GM18519 (cell line): Measurements from ENCODE around the gene SETBP1.

Source experiments
- ATAC-seq: cut with Tn5 transposase; IDR thresholded peaks from one replicate; pipeline ENCODE4 v1.9.1; 2021; ENCODE audit warnings: mild to moderate bottlenecking, moderate library complexity; ENCODE audit not compliant: unreplicated experiment, low FRiP score

SETBP1 gene

DNA sequence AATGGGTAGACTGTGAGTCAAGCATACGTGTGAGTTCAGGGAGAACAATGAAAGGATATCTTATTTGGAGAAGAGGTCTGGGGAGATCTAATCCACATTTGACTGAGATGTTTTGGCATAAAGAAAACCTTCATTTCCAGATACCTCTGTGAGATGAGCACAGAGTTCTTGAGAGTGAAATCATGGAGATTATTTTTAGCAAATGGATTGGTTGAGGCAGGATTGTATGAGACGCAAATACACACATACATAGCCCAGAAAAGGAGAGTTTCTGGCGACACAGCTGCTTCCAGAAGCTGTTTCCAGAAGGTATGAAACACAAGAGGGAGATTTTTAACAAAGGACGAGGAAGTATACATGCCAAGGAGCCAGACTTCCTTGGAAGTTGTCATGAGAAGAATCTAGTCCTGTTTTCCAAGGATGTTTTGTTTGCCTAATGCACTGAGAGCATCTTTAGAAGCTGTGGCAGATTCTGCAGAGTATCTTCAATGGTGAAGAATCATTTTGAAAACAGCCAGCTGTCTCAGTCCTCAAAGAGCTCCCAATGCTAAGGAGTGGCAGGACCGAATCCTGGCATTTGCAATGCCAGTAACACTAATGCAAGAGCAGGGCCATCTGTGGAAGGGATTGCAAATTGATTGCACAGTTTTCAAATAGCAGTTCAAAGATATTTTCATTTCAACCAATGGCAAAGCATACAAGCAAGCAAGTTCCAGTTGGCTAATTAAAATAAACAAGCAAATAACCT lies 177.2 kb downstream of the SETBP1 start:
- ATAC-seq: no peak

DNA sequence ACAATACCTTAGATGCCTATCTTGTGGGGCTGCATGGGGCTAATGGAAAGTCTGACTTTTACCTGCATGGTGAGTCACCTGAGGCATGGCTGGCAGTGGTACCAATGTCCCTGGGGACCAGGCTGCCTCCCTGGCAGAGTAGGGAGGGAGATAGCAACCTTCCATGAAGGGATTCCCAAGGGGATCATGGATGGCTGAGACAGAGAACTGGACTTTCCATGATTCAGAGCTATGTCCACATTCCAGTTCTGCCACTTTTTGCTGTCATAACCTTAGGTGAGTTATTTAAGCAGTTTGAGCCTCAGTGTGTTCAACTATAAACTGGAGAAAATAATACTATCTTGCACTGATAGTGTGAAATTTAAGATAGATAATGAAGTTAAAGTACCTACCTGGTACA lies 178.6 kb downstream of the SETBP1 start:
- no peak for ATAC-seq

DNA sequence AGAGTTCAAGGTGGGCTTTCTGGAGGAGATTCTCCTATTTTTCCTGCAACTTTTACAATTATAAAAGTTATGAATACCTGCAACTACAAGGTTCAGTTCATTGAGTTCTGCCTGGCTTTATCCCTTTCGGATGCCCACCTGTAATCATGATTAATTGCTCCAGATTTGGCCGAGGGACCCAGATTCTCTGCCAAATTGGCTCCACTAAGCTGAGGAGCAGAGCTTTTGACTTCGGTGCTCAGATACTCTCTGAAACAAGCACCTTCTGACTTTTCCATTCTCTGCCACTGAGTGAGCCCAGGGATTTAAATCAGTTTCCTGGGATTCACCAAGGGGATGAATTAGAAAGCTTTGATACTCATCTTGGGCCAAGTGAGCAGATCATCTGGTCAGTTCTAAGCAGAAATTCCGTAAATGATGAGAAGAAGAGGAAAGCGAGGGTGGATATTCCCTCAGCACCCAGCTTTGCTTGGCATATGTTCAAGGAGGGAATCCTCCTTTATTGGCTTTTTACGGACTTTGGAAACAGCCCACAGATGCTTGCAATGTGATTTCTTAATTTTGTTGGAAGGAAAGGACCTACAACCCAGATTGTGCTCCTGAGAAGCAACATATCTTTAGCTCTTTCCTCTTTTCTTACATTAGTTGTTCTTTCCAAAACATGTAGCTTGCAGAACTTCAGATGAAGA lies 179.2 kb downstream of the SETBP1 start:
- ATAC-seq: no peak

DNA sequence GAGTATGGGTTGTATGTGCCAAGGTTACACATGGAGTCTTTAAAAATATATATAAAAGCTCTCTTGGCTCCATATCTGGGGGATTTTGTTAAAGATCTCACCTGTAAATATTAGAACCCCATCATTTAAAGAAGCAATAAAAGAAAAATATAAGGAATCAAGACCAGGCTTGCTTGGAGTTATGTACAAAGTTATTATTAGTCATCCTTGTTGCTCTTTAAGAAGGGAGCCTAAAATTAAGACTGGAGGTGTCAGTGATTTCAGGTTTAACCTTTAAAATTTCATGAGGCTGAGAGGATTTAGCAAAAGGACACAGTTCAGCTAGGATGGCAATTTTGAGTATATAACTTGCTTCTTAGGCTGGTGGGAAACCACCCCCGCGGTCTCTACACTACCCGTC lies 181.4 kb downstream of the SETBP1 start:
- no peak for ATAC-seq

DNA sequence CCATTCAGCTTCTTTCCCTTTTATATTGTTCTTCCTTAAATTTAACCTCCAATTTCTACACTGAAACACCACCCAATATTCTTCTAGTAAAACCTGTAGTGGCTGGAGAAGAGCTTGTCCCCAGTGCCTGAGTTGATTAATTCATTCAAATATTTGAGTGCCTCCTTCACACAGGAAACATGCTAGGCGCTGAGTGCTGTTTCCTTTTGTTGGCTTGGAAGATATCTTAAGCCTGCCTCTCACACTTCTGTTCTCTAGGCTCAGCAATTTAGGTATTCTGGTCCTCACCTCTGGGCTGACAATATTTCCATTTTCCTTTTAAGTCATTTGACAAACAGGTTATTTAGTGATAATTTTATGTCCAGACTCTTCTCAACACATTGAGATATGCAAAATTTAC lies 185.4 kb downstream of the SETBP1 start:
- no peak for ATAC-seq

DNA sequence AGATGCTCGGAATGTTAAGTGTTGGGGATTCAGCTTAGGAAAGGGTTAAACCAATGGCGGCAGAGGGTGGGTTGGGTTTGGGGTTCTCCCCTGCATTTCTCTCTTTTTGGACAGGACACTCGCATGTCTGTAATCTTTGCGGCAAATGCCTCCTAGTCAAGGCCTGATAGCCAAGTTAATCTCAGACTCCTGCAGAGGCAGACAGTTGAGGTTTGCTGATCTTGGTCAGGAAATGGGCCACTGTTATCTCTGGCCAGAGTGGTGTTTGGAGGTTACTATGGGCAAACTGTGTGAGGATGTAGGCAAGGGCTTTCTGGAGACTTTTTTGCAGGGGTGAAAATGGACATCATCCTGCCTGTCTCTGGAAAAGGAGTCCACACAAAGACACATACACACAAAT lies 188.8 kb downstream of the SETBP1 start:
- ATAC-seq: no peak

DNA sequence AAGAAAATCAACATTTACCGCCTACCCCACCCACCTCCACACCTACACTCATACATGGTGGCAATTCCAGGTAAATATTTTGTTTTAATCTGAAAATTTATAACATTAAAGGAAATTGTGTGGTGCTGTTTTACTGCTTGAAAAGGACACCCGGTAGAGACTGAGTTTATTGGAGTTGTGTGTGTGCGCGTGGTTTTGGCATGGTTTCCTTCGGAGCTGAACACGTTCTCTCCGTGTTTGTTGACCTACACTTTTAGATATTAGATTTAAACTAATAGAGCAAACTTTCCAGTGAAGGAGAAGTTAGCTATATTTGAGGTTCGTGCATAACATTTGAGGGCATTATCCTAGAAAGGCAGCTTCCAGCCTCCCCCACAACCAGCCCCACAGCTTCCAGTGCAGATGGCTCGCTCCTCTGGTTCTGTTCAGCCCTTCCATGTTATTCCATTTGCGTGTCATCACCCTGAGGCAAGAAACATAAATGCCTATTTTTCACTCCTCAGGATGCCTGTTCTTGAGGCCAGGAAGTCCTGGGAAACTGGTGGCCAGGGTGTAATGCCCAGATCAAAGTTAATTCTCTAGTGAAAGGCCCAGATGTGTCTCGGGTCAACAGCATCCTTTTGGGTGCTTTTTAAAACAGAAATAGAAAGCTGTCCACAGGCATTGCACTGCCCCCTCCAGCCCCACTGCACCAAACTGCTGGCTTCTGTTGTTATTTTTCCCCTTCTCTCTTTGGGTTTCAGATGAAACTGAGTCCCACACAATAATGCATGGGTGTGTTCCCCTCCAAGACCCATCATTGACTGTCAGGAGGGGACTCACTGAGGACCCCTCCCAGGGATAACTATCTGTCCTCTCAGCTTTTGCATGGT lies 190.2 kb downstream of the SETBP1 start:
- ATAC-seq: no peak

DNA sequence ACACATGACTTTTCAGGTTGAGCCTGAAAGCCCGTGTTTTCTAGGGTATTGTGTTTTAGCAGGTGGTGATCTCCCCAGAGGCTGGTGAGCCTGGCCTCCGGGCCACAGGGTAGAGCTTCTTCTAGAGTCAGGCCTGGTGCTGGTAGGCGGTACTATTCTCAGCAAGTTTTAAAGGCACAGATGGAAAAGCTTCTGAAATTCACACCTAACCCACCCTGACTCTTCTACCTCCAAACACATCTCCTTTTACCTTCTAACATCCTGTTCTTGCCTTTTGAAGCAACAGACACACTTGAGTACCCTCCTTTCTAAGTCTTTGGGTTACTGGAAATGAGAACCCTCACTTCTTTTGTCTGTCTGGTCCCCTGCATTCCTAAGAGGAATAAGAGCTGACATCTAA lies 191.1 kb downstream of the SETBP1 start:
- ATAC-seq: no peak

DNA sequence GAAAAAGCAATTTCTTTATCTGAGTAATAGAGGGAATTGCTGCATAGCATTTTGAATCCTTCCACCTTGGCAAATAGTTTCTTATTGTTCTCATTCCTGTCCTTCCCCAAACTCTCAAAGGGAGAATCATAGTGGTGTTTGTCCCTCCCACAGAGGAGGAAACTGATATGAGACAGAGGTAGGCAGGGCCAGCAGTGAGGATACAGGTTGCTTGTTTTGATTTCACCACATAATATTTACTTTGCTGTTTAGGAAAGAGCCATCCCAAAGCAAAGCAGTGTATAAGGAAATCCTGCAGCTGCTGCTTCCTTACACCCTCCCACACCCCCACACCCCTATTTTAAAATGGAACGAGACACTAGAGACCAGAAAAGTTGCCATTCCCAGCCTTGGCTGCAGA lies 195.3 kb downstream of the SETBP1 start:
- no peak for ATAC-seq

DNA sequence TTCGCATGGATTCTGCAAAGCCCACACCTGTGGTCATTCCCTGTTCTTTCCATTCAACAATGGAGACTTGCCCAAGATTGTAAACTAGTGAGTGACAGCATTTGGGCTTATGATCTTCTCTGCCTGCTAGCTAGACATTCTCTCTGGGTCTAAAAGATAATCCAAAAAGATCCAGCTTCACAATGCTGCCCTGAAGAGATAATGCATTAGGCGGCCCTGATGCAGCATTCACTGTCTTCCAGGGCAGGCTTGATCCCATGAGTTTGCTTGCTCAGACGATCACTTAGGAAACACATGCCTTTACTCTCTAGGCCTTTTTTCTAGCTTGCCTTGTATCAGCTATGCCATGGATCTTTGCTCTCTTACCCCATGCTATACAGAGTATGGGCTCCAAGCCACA lies 196.1 kb downstream of the SETBP1 start:
- no peak for ATAC-seq

DNA sequence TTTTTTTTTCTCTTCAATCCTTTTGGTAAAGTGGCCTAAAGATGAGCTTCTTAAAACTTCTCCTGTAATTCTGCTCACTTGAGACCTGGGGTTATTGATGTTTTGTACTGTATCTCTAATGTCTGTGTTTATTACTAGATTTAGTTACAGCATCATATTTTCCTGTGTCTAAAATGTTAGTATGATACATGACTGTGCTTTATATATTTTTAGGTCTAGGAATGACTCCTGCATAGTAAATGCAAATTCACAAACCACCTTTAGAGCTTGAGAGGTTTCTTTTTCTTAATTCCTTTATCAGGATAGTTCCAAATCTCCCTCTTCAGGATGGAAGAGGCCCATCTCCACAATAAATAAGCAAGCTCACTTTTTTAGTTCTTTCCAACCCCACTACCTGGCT lies 197.6 kb downstream of the SETBP1 start:
- no peak for ATAC-seq

DNA sequence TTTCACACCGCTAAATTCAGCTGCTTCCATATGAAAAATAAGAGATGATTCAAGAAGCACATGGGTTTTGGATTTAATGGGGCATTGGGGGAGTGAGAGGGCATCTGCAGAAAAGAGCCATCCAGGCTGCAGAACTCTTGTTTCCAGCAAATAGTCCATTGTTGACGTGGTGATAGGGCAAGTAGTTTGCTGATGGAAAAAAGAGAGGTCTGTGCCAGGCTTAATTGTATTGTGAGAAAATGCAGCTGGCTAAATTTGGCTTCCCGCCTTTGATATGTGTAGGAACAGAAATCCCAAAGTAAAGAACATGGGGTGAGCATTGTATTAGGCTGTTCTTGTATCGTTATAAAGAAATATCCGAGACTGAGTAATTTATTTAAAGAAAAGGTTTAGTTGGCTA lies 199.5 kb downstream of the SETBP1 start:
- no peak for ATAC-seq

DNA sequence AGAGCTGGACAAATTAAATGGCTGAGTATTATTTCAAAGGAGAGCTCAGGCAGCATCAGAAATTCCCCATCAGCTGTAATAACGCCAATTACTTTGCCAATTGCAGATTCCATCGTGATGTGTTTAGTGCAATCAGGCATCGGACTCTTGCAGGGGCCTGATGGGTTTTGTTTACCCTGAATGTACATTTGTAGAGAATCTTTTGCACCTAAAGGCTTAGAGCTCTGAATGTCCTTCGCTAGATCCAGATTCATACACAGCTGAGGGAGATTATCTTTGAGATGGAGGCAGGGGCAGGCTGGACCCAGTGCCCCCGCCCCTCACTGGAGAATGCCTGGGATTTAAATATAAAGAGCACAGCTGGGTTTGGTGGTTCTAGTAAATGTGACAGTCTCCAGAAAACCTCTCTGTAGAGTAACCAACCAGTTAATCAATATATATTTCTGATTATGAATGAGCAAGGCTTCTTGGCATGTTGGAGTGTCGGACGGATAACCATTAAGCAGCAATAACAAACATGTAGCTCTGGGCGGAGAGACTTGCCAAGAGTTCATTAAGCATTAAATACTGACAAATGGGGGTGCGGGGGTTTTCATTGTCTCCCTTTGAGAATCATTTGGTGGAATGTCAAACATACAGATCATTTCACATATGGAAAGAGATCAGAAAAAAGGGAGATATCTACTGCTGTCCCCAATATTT lies 200.9 kb downstream of the SETBP1 start:
- ATAC-seq: no peak

DNA sequence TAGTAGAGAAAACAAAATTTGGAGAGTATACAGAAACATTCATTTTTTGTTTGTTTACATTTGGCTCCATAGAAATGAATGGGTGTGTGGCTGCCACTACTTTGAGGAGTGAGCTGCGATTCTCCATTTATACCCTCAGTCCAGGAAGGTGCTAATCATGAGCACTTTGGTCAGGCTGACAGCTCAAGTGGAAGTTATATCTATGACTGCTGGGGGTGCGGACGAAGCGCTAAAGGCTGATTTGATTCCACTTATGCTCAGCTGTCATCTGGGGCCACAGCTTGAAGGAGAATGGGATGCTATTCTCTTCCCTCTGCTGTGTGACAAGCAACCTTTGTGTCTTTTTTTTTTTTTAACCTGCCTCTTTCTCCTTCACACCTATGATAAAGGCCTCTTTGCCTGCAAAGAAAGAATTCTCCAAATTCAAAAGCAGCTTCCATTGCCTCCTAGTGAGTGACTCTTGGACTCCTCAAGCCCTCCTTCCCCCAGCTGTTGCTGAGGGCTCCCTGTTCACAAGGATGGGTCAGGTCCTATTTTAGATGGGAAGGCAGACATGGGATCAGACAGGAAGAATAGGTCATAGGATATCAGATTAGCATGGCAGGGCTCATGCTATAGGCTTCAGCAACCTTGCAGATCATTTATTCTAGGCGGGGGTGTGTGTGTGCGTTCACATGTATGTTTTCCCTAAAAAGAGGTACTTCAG lies 201.6 kb downstream of the SETBP1 start:
- ATAC-seq: no peak

DNA sequence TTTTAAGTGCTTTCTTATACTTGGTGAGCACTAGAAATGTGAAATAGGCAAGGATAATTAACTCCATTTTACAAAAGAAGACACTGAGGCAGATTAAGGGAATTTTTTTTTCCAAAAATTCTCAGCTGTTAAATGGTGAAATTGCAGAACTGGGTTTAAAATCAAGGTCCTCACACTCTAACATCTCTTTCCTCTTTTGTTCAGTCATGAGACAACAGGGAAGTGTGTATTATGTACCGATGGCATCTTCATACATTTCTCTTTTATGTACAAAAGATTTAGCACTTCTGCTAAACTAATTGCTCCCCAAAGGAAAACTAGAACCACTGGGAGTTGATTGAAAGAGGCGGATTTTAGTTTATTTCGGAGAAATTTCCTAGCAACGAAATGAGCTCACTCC lies 203.0 kb downstream of the SETBP1 start:
- no peak for ATAC-seq

DNA sequence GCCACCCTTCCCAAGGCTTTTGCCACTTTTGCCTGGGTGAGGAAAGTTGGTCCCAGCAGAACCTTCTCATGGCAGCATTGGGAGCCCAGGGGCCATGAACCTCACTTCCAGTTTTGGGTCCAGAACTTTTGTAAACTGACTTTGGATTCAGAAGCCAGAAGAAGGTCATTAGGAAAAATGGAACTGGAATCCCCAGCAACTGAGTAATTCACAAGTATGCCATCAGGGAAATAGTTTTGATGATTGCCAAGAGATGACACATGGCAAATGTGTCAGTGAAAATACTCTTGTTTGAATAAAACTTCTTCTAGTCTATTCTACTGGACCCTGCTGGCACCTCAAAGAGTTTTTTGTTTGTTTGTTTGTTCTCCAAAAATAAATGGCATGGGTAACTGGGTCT lies 203.7 kb downstream of the SETBP1 start:
- no peak for ATAC-seq

DNA sequence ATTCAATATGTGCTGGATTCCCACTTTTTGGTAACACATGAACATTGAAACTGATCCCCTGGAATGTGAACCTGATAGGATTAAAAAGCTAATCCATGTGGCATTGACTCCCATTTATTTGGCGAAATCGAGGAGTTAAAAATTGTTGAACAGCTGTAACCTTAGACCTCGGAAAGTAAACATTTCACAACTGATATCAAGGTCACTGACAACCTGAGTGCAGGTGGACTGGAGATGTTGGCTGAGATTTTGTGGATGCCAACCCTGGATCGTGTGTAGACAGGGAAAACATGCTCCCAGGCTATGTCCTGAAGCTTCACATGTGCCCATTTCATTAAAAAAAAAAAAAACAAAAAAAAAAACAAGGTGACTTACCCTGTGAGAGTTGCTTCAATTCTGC lies 204.8 kb downstream of the SETBP1 start:
- ATAC-seq: no peak

DNA sequence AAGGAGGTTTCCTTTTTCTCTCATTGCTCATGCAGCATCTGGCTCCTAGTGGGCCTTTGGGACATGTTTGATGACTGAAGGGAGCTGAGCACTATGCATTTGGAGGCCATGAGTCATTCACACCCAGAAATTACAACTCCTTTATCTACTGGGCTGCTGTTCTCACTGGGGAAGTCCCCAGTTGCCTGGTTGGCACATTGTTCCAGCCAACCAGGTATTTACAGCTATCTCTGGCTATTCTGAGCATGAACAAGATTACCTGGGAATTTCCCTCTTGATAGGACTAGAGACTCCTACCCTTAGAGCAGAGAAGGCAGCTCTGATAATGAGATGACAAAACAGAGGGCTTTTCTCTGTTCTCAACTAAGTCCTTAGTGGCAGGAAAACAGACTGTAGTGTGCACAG lies 206.5 kb downstream of the SETBP1 start:
- peak; percentile 93 for ATAC-seq

DNA sequence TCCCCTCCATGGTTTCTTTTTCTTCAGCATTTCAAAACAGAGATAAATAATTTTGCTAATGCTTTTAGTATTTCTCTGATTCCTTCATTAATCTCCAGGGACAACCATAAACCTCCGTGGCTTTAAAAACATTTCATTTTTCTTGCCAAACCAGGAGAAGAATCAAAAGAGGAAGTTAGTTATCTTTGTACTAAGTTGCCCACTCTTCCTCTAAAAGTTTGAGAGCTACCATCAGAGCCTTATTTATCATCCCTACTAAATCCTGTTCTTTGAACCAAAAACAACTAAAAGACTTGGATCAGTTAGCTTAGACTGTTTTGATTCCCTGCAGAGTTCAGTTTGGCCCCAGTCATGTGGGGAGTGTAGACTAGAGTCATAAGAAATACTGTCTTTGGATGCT lies 208.4 kb downstream of the SETBP1 start:
- ATAC-seq: no peak

DNA sequence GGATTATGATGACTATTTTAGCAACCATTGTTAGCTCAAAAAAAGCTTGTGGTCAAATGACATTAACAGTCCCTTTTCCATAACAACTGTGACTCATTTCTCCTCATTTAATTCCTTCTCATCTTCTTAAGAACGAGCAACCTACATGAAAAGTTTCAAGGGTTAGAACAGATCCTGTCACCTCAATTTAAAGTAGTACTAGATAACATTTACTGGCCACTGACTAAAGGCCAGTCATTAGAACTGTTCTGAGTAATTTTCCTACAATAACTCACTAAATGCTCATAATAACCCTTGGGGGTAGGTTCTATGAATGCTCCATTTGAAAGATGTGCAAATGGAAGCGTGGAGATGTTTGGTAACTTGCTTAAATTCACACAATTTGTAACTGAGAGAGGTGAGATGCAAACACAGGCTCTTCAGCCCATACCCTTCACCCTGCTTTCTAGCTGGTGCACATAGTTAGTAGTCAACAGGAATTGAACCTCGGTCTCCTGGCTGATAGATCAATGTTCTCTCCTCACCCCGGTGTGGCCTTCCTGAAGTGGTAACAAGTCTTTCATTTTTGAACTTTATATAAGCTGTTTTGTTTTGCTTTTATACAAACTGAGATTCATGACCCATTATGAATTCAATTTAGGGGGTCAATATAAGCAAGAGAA lies 212.5 kb downstream of the SETBP1 start:
- no peak for ATAC-seq
